HG03060 (cell line): ENCODE results near the gene ARPC3.
"Not testable (repeated sequence)": the region's sequence is repeated elsewhere in the genome, so short reads cannot be mapped to it uniquely, and the experiment has no call there.

ENCODE experiments used
- ATAC-seq: cut with Tn5 transposase; IDR thresholded peaks from one replicate; pipeline ENCODE4 v1.9.1; 2021; ENCODE audit warnings: low read depth, moderate number of reproducible peaks; ENCODE audit not compliant: unreplicated experiment

ARPC3 gene

GRCh38 chr12:110449799-110450497 lies at the start of gene ARPC3:
Gene ARPC3, minus strand, starts transcription at chr12:110450337. Its CDS starts 77 bp downstream, at chr12:110450260.
- ATAC-seq: peak; percentile 87

GRCh38 chr12:110498984-110499706 lies 49.0 kb upstream of the ARPC3 start:
- ATAC-seq: no peak

GRCh38 chr12:110475426-110475825 lies 25.3 kb upstream of the ARPC3 start:
- no peak for ATAC-seq

GRCh38 chr12:110468214-110469048 lies 18.3 kb upstream of the ARPC3 start, which contains the start of the genes FAM216A and GPN3:
Gene FAM216A, plus strand, starts transcription at chr12:110468845. Its CDS starts 31 bp downstream, at chr12:110468876.
Gene GPN3, minus strand, starts transcription at chr12:110468257. Its CDS starts 54 bp downstream, at chr12:110468203.
- ATAC-seq: peak; percentile 46

GRCh38 chr12:110467847-110468213 lies 17.7 kb upstream of the ARPC3 start:
- no peak for ATAC-seq

- no peak for ATAC-seq
Observed at GRCh38 chr12:110466791-110467190, 16.7 kb upstream of the ARPC3 start.

GRCh38 chr12:110465765-110466164 lies 15.6 kb upstream of the ARPC3 start:
- ATAC-seq: not testable (repeated sequence)

GRCh38 chr12:110465024-110465423 lies 14.9 kb upstream of the ARPC3 start:
- no peak for ATAC-seq

GRCh38 chr12:110461189-110461588 lies 11.1 kb upstream of the ARPC3 start:
- not testable (repeated sequence) for ATAC-seq

- ATAC-seq: no peak
Observed at GRCh38 chr12:110458756-110459155, 8.6 kb upstream of the ARPC3 start.

GRCh38 chr12:110453569-110454296 lies 3.6 kb upstream of the ARPC3 start:
- ATAC-seq: no peak

- ATAC-seq: no peak
Observed at GRCh38 chr12:110451263-110451662, 1.1 kb upstream of the ARPC3 start.

- ATAC-seq: no peak
Observed at GRCh38 chr12:110444455-110444854, 5.7 kb downstream of the ARPC3 start.

GRCh38 chr12:110436231-110436630 lies 13.9 kb downstream of the ARPC3 start:
- ATAC-seq: no peak

GRCh38 chr12:110431957-110432587 lies 18.1 kb downstream of the ARPC3 start:
- ATAC-seq: peak; percentile 23

GRCh38 chr12:110429676-110430075 lies 20.5 kb downstream of the ARPC3 start:
- not testable (repeated sequence) for ATAC-seq

- no peak for ATAC-seq
Observed at GRCh38 chr12:110426406-110426805, 23.7 kb downstream of the ARPC3 start.

- no peak for ATAC-seq
Observed at GRCh38 chr12:110424237-110424636, 25.9 kb downstream of the ARPC3 start.

- no peak for ATAC-seq
Observed at GRCh38 chr12:110421701-110422100, 28.4 kb downstream of the ARPC3 start.

GRCh38 chr12:110421159-110421661 lies 28.9 kb downstream of the ARPC3 start:
- ATAC-seq: no peak
